ENCODE results near the gene TRAM2.

DNA sequence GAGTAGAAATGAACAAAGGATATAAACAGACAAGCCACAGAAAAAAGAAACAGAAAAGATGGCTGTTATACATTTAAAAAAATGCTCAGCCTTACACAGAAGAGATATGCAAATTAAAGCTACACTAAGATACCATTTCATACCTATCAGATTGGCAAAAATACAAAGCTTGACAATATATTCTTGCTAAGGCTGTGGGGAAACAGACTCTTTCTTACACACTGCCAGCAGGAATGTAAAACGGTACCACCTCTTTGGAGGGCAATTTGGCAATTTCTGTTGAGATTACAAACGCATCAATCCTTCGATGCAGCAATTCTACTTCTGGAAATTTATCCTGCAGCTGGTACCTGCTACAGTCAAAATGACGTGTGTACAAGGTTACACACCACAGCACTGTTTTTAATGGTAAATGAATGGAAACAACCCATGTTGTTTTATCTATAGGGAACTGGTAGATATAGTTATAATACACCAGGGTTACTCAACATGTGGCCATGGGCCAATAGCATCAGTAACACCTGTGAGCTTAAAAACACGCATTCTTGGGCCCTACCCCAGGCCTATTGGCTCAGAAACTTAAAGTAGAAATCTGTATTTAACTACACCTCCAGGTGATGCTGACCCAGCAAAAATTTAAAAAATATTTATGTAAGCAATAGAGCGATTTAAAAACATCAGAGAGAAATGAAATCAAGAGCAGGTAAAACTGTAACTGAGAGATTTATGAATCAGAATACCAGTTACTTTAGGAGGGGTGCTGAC, 53.3 kb downstream of the TRAM2 start:
- TF ChIP-seq EGR1 (IDR thresholded peaks at IDR 0.05) (no peak), RAD21 (IDR thresholded peaks at IDR 0.05; ENCODE audit: low read depth) (no peak), TAF1 (IDR thresholded peaks at IDR 0.05; ENCODE audit: low read depth) (no peak), CEBPB (IDR thresholded peaks at IDR 0.05) (no peak)

All from Ishikawa (cell line).